MCF 10A (cell line): ENCODE measurements around the gene DOK6. TPM values are rescaled to one million over a fixed set of nuclear protein-coding genes. Genes with fewer than 3 reads are reported as not detected.

Experiments
- BruUV-seq: library from RNA; stranded (reverse); fragments of 400-500 nt; replicated peaks from 2 replicates; lab custom pipeline; 2021; lab: Mats Ljungman, UMichigan
- CTCF ChIA-PET: fragments of 300-600 bp; sonication (Branson Sonifier 250); formaldehyde crosslinking; extraction: SDS; loops from one replicate; lab custom pipeline; 2021; ENCODE audit warnings: antibody characterized with exemption, inconsistent platforms; lab: Yijun Ruan, JAX
- POLR2A ChIA-PET: fragments of 300-600, 350-650 bp; sonication (Branson Sonifier 250); formaldehyde crosslinking; extraction: SDS; loops from one replicate; lab custom pipeline; 2020; ENCODE audit warnings: antibody characterized with exemption, inconsistent platforms; lab: Yijun Ruan, JAX
- DNase-seq: peaks from one replicate; pipeline ENCODE4 v3.0.0-alpha.2; 2018; ENCODE audit not compliant: unreplicated experiment
- H3K27ac Mint-ChIP-seq: one replicate; pipeline ENCODE4 v1.8.0; 2022; ENCODE audit warnings: mild to moderate bottlenecking, low read depth, mixed read lengths; ENCODE audit not compliant: unreplicated experiment
- H3K27me3 Mint-ChIP-seq: one replicate; pipeline ENCODE4 v1.8.0; 2022; ENCODE audit warnings: mixed read lengths; ENCODE audit not compliant: insufficient read depth, unreplicated experiment
- H3K36me3 Mint-ChIP-seq: one replicate; pipeline ENCODE4 v1.8.0; 2022; ENCODE audit warnings: mild to moderate bottlenecking, moderate library complexity, mixed read lengths; ENCODE audit not compliant: insufficient read depth, unreplicated experiment
- H3K4me1 Mint-ChIP-seq: one replicate; pipeline ENCODE4 v1.8.0; 2022; ENCODE audit warnings: mixed read lengths; ENCODE audit not compliant: insufficient read depth, unreplicated experiment
- H3K4me3 Mint-ChIP-seq: one replicate; pipeline ENCODE4 v1.8.0; 2022; ENCODE audit warnings: mild to moderate bottlenecking, moderate library complexity, mixed read lengths; ENCODE audit not compliant: unreplicated experiment
- H3K9me3 Mint-ChIP-seq: one replicate; pipeline ENCODE4 v1.8.0; 2022; ENCODE audit warnings: mixed read lengths; ENCODE audit not compliant: unreplicated experiment
- CTCF ChIP-seq: fragments of 200-600 bp; IDR thresholded peaks from one replicate; pipeline ENCODE4 v1.8.0; 2022; ENCODE audit warnings: antibody characterized with exemption, mild to moderate bottlenecking; ENCODE audit not compliant: unreplicated experiment
- intact Hi-C: fragments of 100-400 bp; cut with micrococcal nuclease; formaldehyde crosslinking; loops from 2 replicates; pipeline ENCODE4 v1.14.1; 2022
- total RNA-seq: library from RNA; stranded (reverse); gene quantifications from 2 replicates; pipeline ENCODE4 v1.2.3, GENCODE V29; 2022

The DOK6 gene
- total RNA-seq, 1 experiment from 2014 or later, result not detected

- DNase-seq, result no peak
- Mint-ChIP-seq H3K36me3 (no peaks in the 10 kb centered on the region), H3K4me1 (no peaks in the 10 kb centered on the region), H3K4me3 (no peak overlapping the region), H3K27ac (no peak overlapping the region), H3K27me3 (peaks cover 48% of the 10 kb centered on the region), H3K9me3 (no peaks in the 10 kb centered on the region)
- no peak for TF ChIP-seq CTCF
- intact Hi-C loops, result no loop called here
- POLR2A ChIA-PET, result no interaction called here
- no TSS peak for BruUV-seq
- CTCF ChIA-PET, result interaction anchor here (0.6 kb wide), 1 partner anchor 588 kb away, joined by 3 read pairs; no protein-coding TSS in a partner anchor
These were observed 20.4 kb upstream of the DOK6 start for GRCh38 chr18:69380324-69380723.

- Mint-ChIP-seq H3K27me3 (peaks cover 41% of the 10 kb centered on the region), H3K4me3 (no peak overlapping the region), H3K9me3 (no peaks in the 10 kb centered on the region), H3K36me3 (no peaks in the 10 kb centered on the region), H3K27ac (no peak overlapping the region), H3K4me1 (no peaks in the 10 kb centered on the region)
- DNase-seq, result no peak
- TF ChIP-seq CTCF, result no peak
- intact Hi-C loops, result no loop called here
- CTCF ChIA-PET, result no interaction called here
- POLR2A ChIA-PET, result no interaction called here
- no TSS peak for BruUV-seq
These were observed 17.5 kb upstream of the DOK6 start for GRCh38 chr18:69383186-69383585.

- BruUV-seq, result no TSS peak
- Mint-ChIP-seq H3K27me3 (peaks cover 34% of the 10 kb centered on the region), H3K4me3 (no peak overlapping the region), H3K9me3 (no peaks in the 10 kb centered on the region), H3K27ac (no peak overlapping the region), H3K36me3 (no peaks in the 10 kb centered on the region), H3K4me1 (no peaks in the 10 kb centered on the region)
- POLR2A ChIA-PET, result no interaction called here
- no peak for TF ChIP-seq CTCF
- CTCF ChIA-PET, result interaction anchor here (0.6 kb wide), 1 partner anchor 40 kb away, joined by 3 read pairs; no protein-coding TSS in a partner anchor
- intact Hi-C loops, result no loop called here
- peak; percentile 10 for DNase-seq
These were observed 13.5 kb upstream of the DOK6 start for GRCh38 chr18:69387186-69387585.

- no peak for DNase-seq
- ChIA-PET POLR2A (no interaction called here), CTCF (interaction anchor here (0.9 kb wide), 1 partner anchor 463 kb away, joined by 3 read pairs; no protein-coding TSS in a partner anchor)
- H3K4me3 Mint-ChIP-seq, result no peak overlapping the region
- no peaks in the 10 kb centered on the region for H3K9me3 Mint-ChIP-seq
- H3K27me3 Mint-ChIP-seq, result peaks cover 34% of the 10 kb centered on the region
- H3K27ac Mint-ChIP-seq, result no peak overlapping the region
- BruUV-seq, result no TSS peak
- H3K4me1 Mint-ChIP-seq, result no peaks in the 10 kb centered on the region
- intact Hi-C loops, result no loop called here
- no peak for TF ChIP-seq CTCF
- no peaks in the 10 kb centered on the region for H3K36me3 Mint-ChIP-seq
These were observed 12.5 kb upstream of the DOK6 start for GRCh38 chr18:69388222-69388621.
